ENCODE results near the gene SZT2. TPM values are rescaled to one million over a fixed set of nuclear protein-coding genes. Genes with fewer than 3 reads are reported as not detected.

SZT2 gene
- total RNA-seq, 2 experiments from 2014 or later, result 33.7 to 79.8 TPM

DNA sequence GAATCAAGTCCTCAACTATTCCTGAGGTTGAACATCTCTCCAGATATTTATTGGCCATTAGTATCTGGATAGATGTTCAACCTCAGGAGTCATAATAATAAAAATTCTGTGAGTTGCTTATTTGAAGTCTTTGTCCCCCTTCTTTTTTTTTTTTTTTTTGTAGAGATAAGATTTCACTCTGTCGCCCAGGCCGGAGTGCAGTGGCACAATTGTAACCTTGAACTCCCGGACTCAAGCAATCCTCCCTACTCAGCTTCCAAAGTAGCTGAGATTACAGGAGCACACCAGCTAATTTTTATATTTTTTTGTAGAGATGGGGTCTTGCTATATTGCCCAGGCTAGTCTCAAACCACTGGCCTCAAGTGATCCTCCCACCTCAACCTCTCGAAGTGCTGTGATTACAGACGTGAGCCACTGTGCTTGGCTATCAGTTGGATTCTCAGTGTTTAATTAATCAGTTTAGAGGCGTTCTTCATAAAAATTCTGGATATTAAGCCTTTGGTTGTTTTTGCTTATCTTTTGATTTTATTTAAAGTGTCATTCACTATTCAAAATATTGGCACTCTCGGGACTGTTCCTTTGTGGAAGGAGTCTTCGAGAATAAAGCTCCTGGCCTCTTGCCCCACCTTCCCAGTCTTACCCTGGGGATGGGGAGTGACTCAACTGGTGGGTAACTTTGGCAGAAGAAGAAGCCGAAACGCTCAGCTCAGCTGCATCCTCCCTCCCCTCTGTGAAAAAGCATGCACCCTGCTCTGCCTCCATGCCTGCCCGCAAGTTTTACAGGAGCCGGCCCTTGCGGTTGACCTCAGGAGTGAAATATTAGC is 75.2 kb downstream of the SZT2 start:
- Histone ChIP-seq H3K27ac (ENCODE audit: low read depth, low read length, poor library complexity, severe bottlenecking) (no peak overlapping the region), H3K4me1 (ENCODE audit: insufficient read depth, low read length, poor library complexity, severe bottlenecking) (no peaks in the 10 kb centered on the region), H3K36me3 (ENCODE audit: insufficient read depth, low read length) (no peaks in the 10 kb centered on the region), H4K20me1 (ENCODE audit: insufficient read depth, low read length) (no peaks in the 10 kb centered on the region), H3K4me3 (ENCODE audit: low read depth, low read length, poor library complexity, severe bottlenecking) (no peak overlapping the region), H3K79me2 (ENCODE audit: insufficient read depth, low read depth, low read length) (no peaks in the 10 kb centered on the region), H3K4me2 (ENCODE audit: low read length) (no peak overlapping the region), H3K9me2 (ENCODE audit: insufficient read depth, low read length) (no peaks in the 10 kb centered on the region), H3K9me3 (ENCODE audit: low read length) (no peaks in the 10 kb centered on the region), H2AFZ (ENCODE audit: low read length) (no peak overlapping the region)
- TF ChIP-seq, protein P1, sequence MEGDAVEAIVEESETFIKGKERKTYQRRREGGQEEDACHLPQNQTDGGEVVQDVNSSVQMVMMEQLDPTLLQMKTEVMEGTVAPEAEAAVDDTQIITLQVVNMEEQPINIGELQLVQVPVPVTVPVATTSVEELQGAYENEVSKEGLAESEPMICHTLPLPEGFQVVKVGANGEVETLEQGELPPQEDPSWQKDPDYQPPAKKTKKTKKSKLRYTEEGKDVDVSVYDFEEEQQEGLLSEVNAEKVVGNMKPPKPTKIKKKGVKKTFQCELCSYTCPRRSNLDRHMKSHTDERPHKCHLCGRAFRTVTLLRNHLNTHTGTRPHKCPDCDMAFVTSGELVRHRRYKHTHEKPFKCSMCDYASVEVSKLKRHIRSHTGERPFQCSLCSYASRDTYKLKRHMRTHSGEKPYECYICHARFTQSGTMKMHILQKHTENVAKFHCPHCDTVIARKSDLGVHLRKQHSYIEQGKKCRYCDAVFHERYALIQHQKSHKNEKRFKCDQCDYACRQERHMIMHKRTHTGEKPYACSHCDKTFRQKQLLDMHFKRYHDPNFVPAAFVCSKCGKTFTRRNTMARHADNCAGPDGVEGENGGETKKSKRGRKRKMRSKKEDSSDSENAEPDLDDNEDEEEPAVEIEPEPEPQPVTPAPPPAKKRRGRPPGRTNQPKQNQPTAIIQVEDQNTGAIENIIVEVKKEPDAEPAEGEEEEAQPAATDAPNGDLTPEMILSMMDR (conservative IDR thresholded peaks at IDR 0.05; ENCODE audit: low read length), result no peak
- TF ChIP-seq EZH2phosphoT487 (IDR thresholded peaks at IDR 0.05; ENCODE audit: borderline replicate concordance, low read depth, low read length), result no peak
- no peak for DNase-seq (ENCODE audit: low spot score)
- POLR2A ChIA-PET, result no interaction called here
- BruUV-seq (replicated peaks), result no TSS peak
- CTCF ChIA-PET (ENCODE audit: unreplicated experiment), result no interaction called here
- intact Hi-C loops (cut with micrococcal nuclease; ENCODE audit: unreplicated experiment), result no loop called here

DNA sequence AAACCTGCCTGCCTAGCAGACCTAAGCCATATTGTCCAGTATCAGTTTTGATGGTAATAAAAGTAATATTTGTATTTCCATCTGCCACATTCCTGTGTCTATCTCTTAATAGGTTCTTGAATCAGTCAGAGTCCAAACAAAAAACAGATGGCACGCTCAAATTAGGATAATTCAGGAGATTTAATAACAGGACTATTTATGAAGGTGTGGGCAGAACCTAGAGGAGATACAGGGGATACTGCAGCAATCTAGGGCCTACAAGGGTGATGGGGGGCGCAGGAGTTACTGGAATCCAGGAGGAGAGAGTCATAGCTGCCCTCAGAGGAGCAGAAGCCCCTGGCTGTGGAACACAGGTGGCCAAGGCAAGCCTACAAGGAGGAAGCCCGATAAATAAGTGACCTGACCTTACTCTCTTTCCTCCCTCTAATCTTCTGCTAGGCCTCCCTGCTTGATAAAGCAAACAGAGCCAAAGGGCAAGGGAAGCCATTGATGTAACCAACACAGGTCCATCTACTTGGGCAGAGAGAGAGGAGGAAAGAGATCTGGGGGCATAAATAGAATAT is 75.9 kb downstream of the SZT2 start:
- Histone ChIP-seq H3K4me2 (ENCODE audit: low read length) (no peak overlapping the region), H2AFZ (ENCODE audit: low read length) (no peak overlapping the region), H3K36me3 (ENCODE audit: insufficient read depth, low read length) (no peaks in the 10 kb centered on the region), H3K9me2 (ENCODE audit: insufficient read depth, low read length) (no peaks in the 10 kb centered on the region), H3K4me1 (ENCODE audit: insufficient read depth, low read length, poor library complexity, severe bottlenecking) (no peaks in the 10 kb centered on the region), H4K20me1 (ENCODE audit: insufficient read depth, low read length) (no peaks in the 10 kb centered on the region), H3K79me2 (ENCODE audit: insufficient read depth, low read depth, low read length) (no peaks in the 10 kb centered on the region), H3K27ac (ENCODE audit: low read depth, low read length, poor library complexity, severe bottlenecking) (no peak overlapping the region), H3K4me3 (ENCODE audit: low read depth, low read length, poor library complexity, severe bottlenecking) (no peak overlapping the region), H3K9me3 (ENCODE audit: low read length) (no peaks in the 10 kb centered on the region)
- intact Hi-C loops (cut with micrococcal nuclease; ENCODE audit: unreplicated experiment), result no loop called here
- ChIA-PET CTCF (ENCODE audit: unreplicated experiment) (no interaction called here), POLR2A (no interaction called here)
- TF ChIP-seq, protein P1 (conservative IDR thresholded peaks at IDR 0.05; ENCODE audit: low read length), result no peak
- TF ChIP-seq EZH2phosphoT487 (IDR thresholded peaks at IDR 0.05; ENCODE audit: borderline replicate concordance, low read depth, low read length), result no peak
- no TSS peak for BruUV-seq (replicated peaks)
- DNase-seq (ENCODE audit: low spot score), result no peak

- CTCF ChIA-PET (ENCODE audit: unreplicated experiment), result no interaction called here
- no peak overlapping the region for H3K4me2 ChIP-seq (ENCODE audit: low read length)
- no peak for DNase-seq (ENCODE audit: low spot score)
Observed at GRCh38 chr1:43466403-43466802, 76.7 kb downstream of the SZT2 start.

More at GRCh38 chr1:43466403-43466802, 76.7 kb downstream of the SZT2 start:
- H3K36me3 ChIP-seq (ENCODE audit: insufficient read depth, low read length), result no peaks in the 10 kb centered on the region
- POLR2A ChIA-PET, result interaction anchor here (0.9 kb wide), 1 partner anchor 12 kb away, joined by 3 read pairs; no protein-coding TSS in a partner anchor
- H3K9me2 ChIP-seq (ENCODE audit: insufficient read depth, low read length), result no peaks in the 10 kb centered on the region
- no peaks in the 10 kb centered on the region for H3K4me1 ChIP-seq (ENCODE audit: insufficient read depth, low read length, poor library complexity, severe bottlenecking)
- no peaks in the 10 kb centered on the region for H3K79me2 ChIP-seq (ENCODE audit: insufficient read depth, low read depth, low read length)
- no peak overlapping the region for H3K4me3 ChIP-seq (ENCODE audit: low read depth, low read length, poor library complexity, severe bottlenecking)
- no peaks in the 10 kb centered on the region for H4K20me1 ChIP-seq (ENCODE audit: insufficient read depth, low read length)
- H3K9me3 ChIP-seq (ENCODE audit: low read length), result no peaks in the 10 kb centered on the region
- H3K27ac ChIP-seq (ENCODE audit: low read depth, low read length, poor library complexity, severe bottlenecking), result no peak overlapping the region
- intact Hi-C loops (cut with micrococcal nuclease; ENCODE audit: unreplicated experiment), result no loop called here
- TF ChIP-seq, protein P1 (conservative IDR thresholded peaks at IDR 0.05; ENCODE audit: low read length), result no peak
- no peak for TF ChIP-seq EZH2phosphoT487 (IDR thresholded peaks at IDR 0.05; ENCODE audit: borderline replicate concordance, low read depth, low read length)
- BruUV-seq (replicated peaks), result no TSS peak
- H2AFZ ChIP-seq (ENCODE audit: low read length), result no peak overlapping the region

Measured in OCI-LY7 (cell line).